A549 (cell line): ENCODE measurements around the gene SEC22A. TPM values are rescaled to one million over a fixed set of nuclear protein-coding genes. Genes with fewer than 3 reads are reported as not detected.
"Not testable (repeated sequence)": the region's sequence is repeated elsewhere in the genome, so short reads cannot be mapped to it uniquely, and the experiment has no call there.

ENCODE experiments used
- ATAC-seq, 2 experiments: fragments of 200-7000 bp in 1 of 2; fragments of >200 bp in 1 of 2; cut with Nextera tagmentation in 1 of 2; cut with Tn5 transposase in 1 of 2; 3 replicates each; pipeline versions ENCODE4 v1.8.0 to v1.9.1; 2018 to 2020; ENCODE audit warnings: mild to moderate bottlenecking in 1 of 2, moderate library complexity in 1 of 2
- CTCF ChIA-PET: fragments of 300-600 bp; sonication (Branson Sonifier 250); formaldehyde crosslinking; extraction: SDS; loops from one replicate; lab custom pipeline; 2021; ENCODE audit warnings: antibody characterized with exemption, inconsistent platforms; lab: Yijun Ruan, JAX
- POLR2A ChIA-PET: fragments of 350-600 bp; formaldehyde crosslinking; extraction: SDS; loops from one replicate; lab custom pipeline; 2021; ENCODE audit warnings: antibody characterized with exemption, inconsistent platforms; lab: Yijun Ruan, JAX
- DNase-seq, 2 experiments: peaks; one replicate each; pipeline versions ENCODE4 v3.0.0 to v3.0.0-alpha.2; 2011 to 2016; ENCODE audit warnings: low read depth in 1 of 2, low spot score in 1 of 2
- FAIRE-seq: peaks from 2 replicates; lab custom pipeline; 2011; peaks lifted over from hg19 to GRCh38; lab: Jason Lieb, UNC
- H3K27ac ChIP-seq, 2 experiments: fragments of >200 bp; sonication (Bioruptor Twin); formaldehyde crosslinking; 3 replicates each; pipeline ENCODE4 v1.5.1; 2016 to 2017
- H3K4me1 ChIP-seq: fragments of >200 bp; sonication (Bioruptor Twin); formaldehyde crosslinking; 3 replicates; pipeline ENCODE4 v1.6.1; 2016
- H3K4me2 ChIP-seq: fragments of >200 bp; sonication (Bioruptor Twin); formaldehyde crosslinking; 3 replicates; pipeline ENCODE4 v1.6.1; 2016
- H3K4me3 ChIP-seq: fragments of >200 bp; sonication (Bioruptor Twin); formaldehyde crosslinking; 3 replicates; pipeline ENCODE4 v1.5.1; 2016
- H3K9me3 ChIP-seq: fragments of >200 bp; sonication (Bioruptor Twin); formaldehyde crosslinking; 3 replicates; pipeline ENCODE4 v1.6.1; 2016
- BCL3 ChIP-seq: fragments of >200 bp; sonication (Bioruptor Twin); formaldehyde crosslinking; IDR thresholded peaks from 3 replicates; pipeline ENCODE4 v1.6.1; 2016
- CHD4 ChIP-seq: fragments of 200-600 bp; sonication (generic); IDR thresholded peaks from 2 replicates; pipeline ENCODE4 v1.6.1; 2016; ENCODE audit warnings: antibody characterized with exemption, mild to moderate bottlenecking, borderline replicate concordance
- ELK1 ChIP-seq: fragments of 150-350 bp; IDR thresholded peaks from 2 replicates; pipeline ENCODE4 v1.6.1; 2014; ENCODE audit warnings: low read depth, mild to moderate bottlenecking, low read length
- EP300 ChIP-seq, 2 experiments: fragments of >200 bp; sonication (Bioruptor Twin); formaldehyde crosslinking; IDR thresholded peaks; 2 replicates in 1 of 2; 3 replicates in 1 of 2; pipeline ENCODE4 v1.6.1; 2016 to 2017
- ESRRA ChIP-seq: fragments of 150-350 bp; IDR thresholded peaks from 2 replicates; pipeline ENCODE4 v1.6.1; 2014; ENCODE audit warnings: mild to moderate bottlenecking, low read length, borderline replicate concordance
- FOSB ChIP-seq: fragments of 250-450 bp; sonication (Bioruptor Pico); IDR thresholded peaks from 2 replicates; pipeline ENCODE4 v1.5.0; 2020; ENCODE audit warnings: mild to moderate bottlenecking, moderate library complexity
- HMGXB4 ChIP-seq: fragments of 250-450 bp; sonication (Bioruptor Pico); IDR thresholded peaks from 2 replicates; pipeline ENCODE4 v1.5.0; 2021; ENCODE audit warnings: mild to moderate bottlenecking, moderate library complexity, borderline replicate concordance
- HOXB5 ChIP-seq: fragments of 250-450 bp; sonication (Bioruptor Pico); IDR thresholded peaks from 2 replicates; pipeline ENCODE4 v1.5.0; 2020; ENCODE audit warnings: mild to moderate bottlenecking, moderate library complexity
- KDM5A ChIP-seq: fragments of 200-600 bp; sonication (generic); IDR thresholded peaks from 2 replicates; pipeline ENCODE4 v1.6.1; 2016; ENCODE audit warnings: antibody characterized with exemption, mild to moderate bottlenecking
- MAZ ChIP-seq: fragments of 150-350 bp; IDR thresholded peaks from 2 replicates; pipeline ENCODE4 v1.6.1; 2014; ENCODE audit warnings: antibody characterized with exemption, low read depth, low read length, borderline replicate concordance
- NPAS2 ChIP-seq: fragments of 250-450 bp; sonication (Bioruptor Pico); IDR thresholded peaks from 2 replicates; pipeline ENCODE4 v1.8.0; 2022; ENCODE audit warnings: mild to moderate bottlenecking, moderate library complexity, borderline replicate concordance
- NR3C1 ChIP-seq: fragments of >200 bp; sonication (Bioruptor Twin); formaldehyde crosslinking; IDR thresholded peaks from 3 replicates; pipeline ENCODE4 v1.6.1; 2017
- PHF8 ChIP-seq: fragments of 200-600 bp; sonication (generic); IDR thresholded peaks from 2 replicates; pipeline ENCODE4 v1.6.1; 2016; ENCODE audit warnings: low read depth, mild to moderate bottlenecking, antibody characterized with exemption, moderate library complexity, borderline replicate concordance
- POLR2AphosphoS2 ChIP-seq: conservative IDR thresholded peaks from 2 replicates; pipeline ENCODE4 v1.6.1; 2012; ENCODE audit warnings: low read length, improper control_type of control experiment, inconsistent platforms
- RARB ChIP-seq: fragments of 250-450 bp; sonication (Bioruptor Pico); IDR thresholded peaks from 2 replicates; pipeline ENCODE4 v1.8.0; 2021; ENCODE audit warnings: mild to moderate bottlenecking, moderate library complexity
- RNF2 ChIP-seq: fragments of 200-600 bp; sonication (generic); IDR thresholded peaks from 2 replicates; pipeline ENCODE4 v1.6.1; 2016; ENCODE audit warnings: low read depth, mild to moderate bottlenecking, antibody characterized with exemption, moderate library complexity, borderline replicate concordance
- SREBF2 ChIP-seq: fragments of 450-650 bp; IDR thresholded peaks from 2 replicates; pipeline ENCODE4 v1.6.1; 2014; ENCODE audit warnings: mild to moderate bottlenecking, moderate library complexity
- TFCP2L1 ChIP-seq: fragments of 250-450 bp; sonication (Bioruptor Pico); IDR thresholded peaks from 2 replicates; pipeline ENCODE4 v1.5.0; 2021; ENCODE audit warnings: mild to moderate bottlenecking
- TP53 ChIP-seq: fragments of 250-450 bp; sonication (Bioruptor Pico); IDR thresholded peaks from 2 replicates; pipeline ENCODE4 v1.5.0; 2021; ENCODE audit warnings: mild to moderate bottlenecking, moderate library complexity
- USF2 ChIP-seq: fragments of 450-650 bp; IDR thresholded peaks from 2 replicates; pipeline ENCODE4 v1.6.1; 2014; ENCODE audit warnings: antibody characterized with exemption
- WGBS: methylation state at CpG from one replicate; pipeline ENCODE4 v1.1.6; 2017; ENCODE audit errors: missing lambda C conversion rate; 5-methylcytosine and 5-hydroxymethylcytosine counted together
- polyA plus RNA-seq, 4 experiments: library from polyadenylated mRNA; depleted of rRNA in 3 of 4; stranded (reverse); fragments of >200 nt; fragmentation: RNase III in 1 of 4; extraction: RNeasy Plus Mini Kit Qiagen cat#74134 plus additional on column Dnase treatment in 1 of 4; gene quantifications; 2 replicates in 3 of 4; 3 replicates in 1 of 4; pipeline ENCODE4 v1.2.3, GENCODE V29; 2011 to 2017

The SEC22A gene
- polyA plus RNA-seq, 2 of the 4 experiments (the other 2 are of a cell fraction): 23.5 to 29.9 TPM

- DNase-seq, H3K4me2 ChIP-seq, POLR2A ChIA-PET, H3K4me3 ChIP-seq, CTCF ChIA-PET, H3K4me1 ChIP-seq, H3K27ac ChIP-seq, FAIRE-seq, H3K9me3 ChIP-seq, ATAC-seq: not testable (repeated sequence)
- WGBS: 92% methylated on average over 2 of the region's 2 CpGs
These were observed 37.4 kb downstream of the SEC22A start for GRCh38 chr3:123239186-123239585.

- POLR2A ChIA-PET: no interaction called here
- no peaks in the 10 kb centered on the region for H3K4me1 ChIP-seq
- WGBS: 96% methylated on average over 1 of the region's 1 CpG
These were observed 38.0 kb downstream of the SEC22A start for GRCh38 chr3:123239756-123240155.

GRCh38 chr3:123244128-123244527 lies 42.4 kb downstream of the SEC22A start:
- TF ChIP-seq SREBF2 (no peak), KDM5A (no peak), FOSB (CRISPR knock-in tag) (no peak), BCL3 (no peak), HMGXB4 (CRISPR knock-in tag) (no peak), HOXB5 (no peak), TFCP2L1 (CRISPR knock-in tag) (no peak), USF2 (no peak), PHF8 (no peak), RARB (no peak), NR3C1 (no peak)
- WGBS: 82% methylated on average over 4 of the region's 4 CpGs
- no peak for ATAC-seq
- ChIA-PET POLR2A (no interaction called here), CTCF (no interaction called here)
- DNase-seq: no peak
- Histone ChIP-seq H3K4me3 (no peak overlapping the region), H3K9me3 (no peaks in the 10 kb centered on the region), H3K4me1 (no peaks in the 10 kb centered on the region), H3K27ac (no peak overlapping the region), H3K4me2 (no peak overlapping the region)
- FAIRE-seq: no peak

More at GRCh38 chr3:123239756-123240155, 38.0 kb downstream of the SEC22A start:
- ATAC-seq: no peak
- no peak overlapping the region for H3K4me3 ChIP-seq
- no peak overlapping the region for H3K4me2 ChIP-seq
- no peak for DNase-seq
- H3K9me3 ChIP-seq: no peaks in the 10 kb centered on the region
- FAIRE-seq: no peak
- H3K27ac ChIP-seq: no peak overlapping the region
- CTCF ChIA-PET: no interaction called here
- no peak for TF ChIP-seq EP300 (IDR thresholded peaks at IDR 0.05)
- no peak for TF ChIP-seq USF2
- TF ChIP-seq CHD4: no peak
- no peak for TF ChIP-seq MAZ
- TF ChIP-seq POLR2AphosphoS2: no peak
- no peak for TF ChIP-seq HMGXB4 (CRISPR knock-in tag)
- TF ChIP-seq ELK1: no peak
- TF ChIP-seq RNF2: no peak
- TF ChIP-seq TFCP2L1 (CRISPR knock-in tag): no peak
- no peak for TF ChIP-seq TP53
- no peak for TF ChIP-seq ESRRA
- no peak for TF ChIP-seq NPAS2 (CRISPR knock-in tag)
